Fibroblast of the aortic adventitia (primary cell): Measurements from ENCODE around the gene DHPS. TPM values are rescaled to one million over a fixed set of nuclear protein-coding genes. Genes with fewer than 3 reads are reported as not detected.
"Not testable (repeated sequence)": the region's sequence is repeated elsewhere in the genome, so short reads cannot be mapped to it uniquely, and the experiment has no call there.

Source experiments
- DNase-seq: peaks from one replicate; pipeline ENCODE4 v3.0.0-alpha.2; 2010; ENCODE audit warnings: low read depth
- H3K4me3 ChIP-seq: 2 replicates; pipeline ENCODE4 v1.5.1; 2011; ENCODE audit warnings: low read depth, mild to moderate bottlenecking, control low read depth, low read length, moderate library complexity
- CTCF ChIP-seq: IDR thresholded peaks from 2 replicates; pipeline ENCODE4 v1.5.1; 2011; ENCODE audit warnings: mild to moderate bottlenecking, low read length, control low read depth, inconsistent platforms; ENCODE audit not compliant: insufficient read depth
- total RNA-seq: library from RNA; depleted of rRNA; stranded (reverse); fragments of >200 nt; gene quantifications from 2 replicates; pipeline ENCODE4 v1.2.3, GENCODE V29; 2012; ENCODE audit warnings: low replicate concordance

DHPS gene
- total RNA-seq, 1 donor, result 46.2 TPM

DNA sequence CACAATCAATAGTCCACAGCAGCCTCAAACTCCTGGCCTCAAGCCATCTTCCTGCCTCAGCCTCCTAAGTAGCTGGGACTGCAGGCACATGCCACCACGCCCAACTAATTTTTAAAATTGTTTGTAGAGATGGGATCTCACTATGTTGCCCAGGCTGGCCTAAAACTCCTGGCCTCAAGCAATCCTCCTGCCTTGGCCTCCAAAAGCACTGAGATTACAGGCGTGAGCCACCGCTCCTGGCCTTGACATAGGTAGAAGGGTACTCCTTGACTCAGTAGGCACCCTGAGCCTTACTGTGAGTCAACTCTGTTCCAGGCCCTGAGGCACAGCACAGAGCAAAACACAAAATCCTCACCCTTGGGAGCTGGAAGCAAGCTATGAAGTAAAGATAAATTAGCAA, 34.2 kb upstream of the DHPS start:
- no peak for TF ChIP-seq CTCF
- H3K4me3 ChIP-seq, result no peak overlapping the region
- DNase-seq, result no peak

DNA sequence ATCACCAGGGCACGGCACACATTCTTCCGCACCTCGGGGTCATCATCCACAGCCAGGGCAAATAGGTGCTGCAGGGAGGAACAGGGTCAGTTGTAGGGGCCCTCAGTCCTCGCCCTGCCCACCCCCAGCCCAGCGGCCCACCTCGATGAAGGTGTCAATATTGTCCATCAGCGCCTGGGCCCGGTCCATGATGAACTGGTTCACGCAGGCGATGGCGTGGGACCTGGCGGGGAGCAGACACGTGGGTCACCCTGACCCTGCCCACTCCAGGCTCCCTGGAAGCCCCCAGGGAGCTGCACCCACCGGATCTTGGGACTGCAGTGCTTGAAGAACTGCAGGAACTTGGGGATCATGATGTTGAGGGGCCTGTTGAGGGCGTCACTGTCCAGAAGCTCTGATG, 33.4 kb upstream of the DHPS start:
- no peak for DNase-seq
- H3K4me3 ChIP-seq, result no peak overlapping the region
- no peak for TF ChIP-seq CTCF

GRCh38 chr19:12713304-12713703, 31.6 kb upstream of the DHPS start:
- DNase-seq, H3K4me3 ChIP-seq: not testable (repeated sequence)

- not testable (repeated sequence) for DNase-seq, H3K4me3 ChIP-seq
These were observed 30.4 kb upstream of the DHPS start for GRCh38 chr19:12712077-12712476.

DNA sequence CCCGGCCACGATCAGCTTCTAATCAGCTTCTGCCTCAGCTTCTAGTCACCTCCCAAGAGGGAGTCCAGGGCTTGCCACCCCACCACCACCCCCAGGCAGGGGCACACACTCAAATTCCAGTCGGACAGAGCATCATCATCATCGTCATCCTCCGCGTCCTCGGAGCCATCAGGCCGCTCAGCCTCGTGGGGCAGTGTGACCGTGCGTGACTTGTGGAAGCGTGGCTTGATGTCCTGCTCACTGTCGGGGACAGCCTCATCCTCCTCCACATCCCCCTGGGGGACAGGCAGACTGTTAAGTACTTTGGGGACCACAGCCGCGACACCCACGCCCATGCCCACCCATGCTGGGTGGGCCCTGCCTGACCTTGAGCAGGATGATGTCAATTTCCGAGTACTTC, 29.5 kb upstream of the DHPS start:
- no peak overlapping the region for H3K4me3 ChIP-seq
- TF ChIP-seq CTCF, result no peak
- DNase-seq, result no peak

DNA sequence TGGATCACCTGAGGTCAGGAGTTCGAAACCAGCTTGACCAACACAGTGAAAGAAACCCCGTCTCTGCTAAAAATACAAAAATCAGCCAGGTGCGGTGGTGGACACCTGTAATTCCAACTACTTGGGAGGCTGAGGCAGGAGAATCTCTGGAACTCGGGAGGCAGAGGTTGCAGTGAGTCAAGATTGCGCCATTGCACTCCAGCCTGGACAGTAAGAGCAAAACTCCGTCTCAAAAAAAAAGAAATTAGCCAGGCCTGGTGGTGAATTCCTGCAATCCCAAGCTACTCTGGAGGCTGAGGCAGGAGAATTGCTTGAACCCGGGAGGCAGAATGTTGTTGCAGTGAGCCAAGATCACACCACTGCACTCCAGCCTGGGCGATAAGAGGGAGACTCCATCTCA, 27.0 kb upstream of the DHPS start:
- no peak overlapping the region for H3K4me3 ChIP-seq
- no peak for DNase-seq
- no peak for TF ChIP-seq CTCF

DNA sequence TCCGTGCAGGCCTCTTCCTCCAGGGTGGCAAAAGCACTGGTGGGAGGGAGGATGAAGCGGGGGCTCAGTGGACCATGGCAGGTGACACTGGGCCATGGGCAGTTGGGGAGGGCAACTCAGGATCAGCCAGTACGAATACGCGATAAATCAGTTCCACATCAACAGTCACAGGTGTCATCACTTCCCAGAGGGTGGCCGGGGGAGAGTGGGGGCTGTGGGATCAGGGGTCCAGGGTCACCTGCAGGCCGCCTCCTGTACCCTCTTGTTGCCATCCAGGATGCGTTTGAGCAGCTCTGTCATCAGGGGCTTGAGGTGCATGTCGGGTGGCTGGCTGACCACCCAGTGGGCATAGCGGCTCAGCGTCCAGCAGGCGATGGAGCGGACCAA, 24.6 kb upstream of the DHPS start:
- no peak for DNase-seq
- H3K4me3 ChIP-seq, result no peak overlapping the region
- no peak for TF ChIP-seq CTCF

GRCh38 chr19:12705654-12706331, 24.1 kb upstream of the DHPS start:
- no peak for TF ChIP-seq CTCF
- no peak overlapping the region for H3K4me3 ChIP-seq
- no peak for DNase-seq
